ENCODE data around the gene TM9SF1.

DNA sequence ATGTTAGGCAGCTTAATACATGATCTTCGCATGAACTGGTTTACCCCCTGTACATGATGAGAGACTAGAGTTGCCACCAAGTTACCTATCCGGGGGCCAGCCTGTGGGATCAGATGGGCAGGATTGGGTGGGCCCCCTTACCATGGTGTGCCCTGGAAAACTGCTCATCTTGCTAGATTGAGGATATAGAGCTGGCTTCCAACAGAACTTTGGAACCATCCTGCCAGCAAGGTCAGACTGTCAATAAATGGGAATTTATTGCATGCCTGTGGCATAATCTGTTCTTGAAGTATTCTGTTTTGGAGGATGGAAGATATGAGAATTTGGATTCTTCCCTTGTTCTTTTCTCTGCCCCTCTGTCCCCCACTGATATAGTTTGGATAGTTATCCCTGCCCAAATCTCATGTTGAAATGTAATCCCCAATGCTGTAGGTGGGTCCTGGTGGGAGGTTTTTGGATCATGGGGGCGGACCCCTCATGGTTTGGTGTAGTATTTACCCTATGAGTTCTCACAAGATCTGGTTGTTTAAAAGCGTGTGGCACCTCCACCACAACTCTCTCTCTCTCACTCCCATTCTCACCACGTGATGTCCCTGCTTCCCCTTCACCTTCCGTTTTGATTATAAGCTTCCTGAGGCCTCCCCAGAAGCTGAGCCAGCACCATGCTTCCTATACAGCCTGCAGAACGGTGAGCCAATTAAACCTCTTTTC is 3.7 kb upstream of the TM9SF1 start:
- no peak for TF ChIP-seq CTCF (conservative IDR thresholded peaks at IDR 0.05; ENCODE audit: low read depth, low read length)
- no peak for TF ChIP-seq EZH2 (IDR thresholded peaks at IDR 0.05; ENCODE audit: borderline replicate concordance, low read depth, low read length, poor library complexity, severe bottlenecking)
